ENCODE measurements around the gene C8G. TPM values are rescaled to one million over a fixed set of nuclear protein-coding genes. Genes with fewer than 3 reads are reported as not detected.

Gene C8G
- total RNA-seq, 2 donors from 2014 or later, result not detected

GRCh38 chr9:136939431-136939995 lies 5.5 kb upstream of the C8G start:
- no peak for TF ChIP-seq CTCF (IDR thresholded peaks at IDR 0.05)
- H3K27ac ChIP-seq, result peak overlapping the region in 1 of 2 donors; percentile 30
- no peaks in the 10 kb centered on the region for H3K9me3 ChIP-seq
- no peak for DNase-seq (ENCODE audit: low spot score)
- H3K27me3 ChIP-seq (replicated peaks; ENCODE audit: insufficient read depth), result no peaks in the 10 kb centered on the region
- no peak overlapping the region for H3K4me3 ChIP-seq
- peaks cover 34% of the 10 kb centered on the region for H3K36me3 ChIP-seq
- ATAC-seq (ENCODE audit: insufficient number of reproducible peaks, low FRiP score, low read depth), result no peak
- peaks cover 11 to 29% of the 10 kb centered on the region in 2 donors for H3K4me1 ChIP-seq (ENCODE audit: control insufficient read depth in 1 of 2, low read depth in 2 of 2)

GRCh38 chr9:136939996-136940525 lies 5.0 kb upstream of the C8G start:
- Histone ChIP-seq H3K27ac (peak overlapping the region in 1 of 2 donors; percentile 30), H3K4me1 (ENCODE audit: control insufficient read depth in 1 of 2, low read depth in 2 of 2) (peaks cover 11 to 29% of the 10 kb centered on the region in 2 donors), H3K27me3 (replicated peaks; ENCODE audit: insufficient read depth) (no peaks in the 10 kb centered on the region), H3K9me3 (no peaks in the 10 kb centered on the region), H3K4me3 (no peak overlapping the region), H3K36me3 (peaks cover 34% of the 10 kb centered on the region)
- ATAC-seq (ENCODE audit: insufficient number of reproducible peaks, low FRiP score, low read depth), result peak; percentile 34
- no peak for DNase-seq (ENCODE audit: low spot score)
- no peak for TF ChIP-seq CTCF (IDR thresholded peaks at IDR 0.05)

- Histone ChIP-seq H3K27ac (no peak overlapping the region), H3K4me3 (no peak overlapping the region), H3K36me3 (peaks cover 34% of the 10 kb centered on the region), H3K9me3 (no peaks in the 10 kb centered on the region), H3K27me3 (replicated peaks; ENCODE audit: insufficient read depth) (no peaks in the 10 kb centered on the region), H3K4me1 (ENCODE audit: control insufficient read depth in 1 of 2, low read depth in 2 of 2) (peaks cover 11 to 29% of the 10 kb centered on the region in 2 donors)
- no peak for ATAC-seq (ENCODE audit: insufficient number of reproducible peaks, low FRiP score, low read depth)
- TF ChIP-seq CTCF (IDR thresholded peaks at IDR 0.05), result no peak
- DNase-seq (ENCODE audit: low spot score), result no peak
Observed at GRCh38 chr9:136940526-136941230, 4.4 kb upstream of the C8G start.

- DNase-seq (ENCODE audit: low spot score) (no peak), ATAC-seq (ENCODE audit: insufficient number of reproducible peaks, low FRiP score, low read depth) (no peak)
- H3K4me3 ChIP-seq, result no peak overlapping the region
- H3K4me1 ChIP-seq (ENCODE audit: control insufficient read depth in 1 of 2, low read depth in 2 of 2), result peaks cover 11 to 29% of the 10 kb centered on the region in 2 donors
- H3K27ac ChIP-seq, result no peak overlapping the region
- peaks cover 34% of the 10 kb centered on the region for H3K36me3 ChIP-seq
- no peaks in the 10 kb centered on the region for H3K9me3 ChIP-seq
- TF ChIP-seq CTCF (IDR thresholded peaks at IDR 0.05), result no peak
- H3K27me3 ChIP-seq (replicated peaks; ENCODE audit: insufficient read depth), result no peaks in the 10 kb centered on the region
Observed at GRCh38 chr9:136941231-136942111, 3.6 kb upstream of the C8G start.

Measured in thoracic aorta (tissue), 2 donors.